GM21528 (cell line): ENCODE results near the gene GULP1.
"Not testable (repeated sequence)": the region's sequence is repeated elsewhere in the genome, so short reads cannot be mapped to it uniquely, and the experiment has no call there.

Source experiments
- ATAC-seq: cut with Tn5 transposase; IDR thresholded peaks from one replicate; pipeline ENCODE4 v1.9.1; 2021; ENCODE audit warnings: mild to moderate bottlenecking, moderate library complexity; ENCODE audit not compliant: unreplicated experiment, low FRiP score

GULP1 gene

GRCh38 chr2:188582211-188582610 lies 290.5 kb downstream of the GULP1 start:
- ATAC-seq = no peak

- ATAC-seq = no peak
Measured at GRCh38 chr2:188588235-188588634, 296.6 kb downstream of the GULP1 start.

GRCh38 chr2:188596054-188596453 lies 304.4 kb downstream of the GULP1 start:
- no peak for ATAC-seq

DNA sequence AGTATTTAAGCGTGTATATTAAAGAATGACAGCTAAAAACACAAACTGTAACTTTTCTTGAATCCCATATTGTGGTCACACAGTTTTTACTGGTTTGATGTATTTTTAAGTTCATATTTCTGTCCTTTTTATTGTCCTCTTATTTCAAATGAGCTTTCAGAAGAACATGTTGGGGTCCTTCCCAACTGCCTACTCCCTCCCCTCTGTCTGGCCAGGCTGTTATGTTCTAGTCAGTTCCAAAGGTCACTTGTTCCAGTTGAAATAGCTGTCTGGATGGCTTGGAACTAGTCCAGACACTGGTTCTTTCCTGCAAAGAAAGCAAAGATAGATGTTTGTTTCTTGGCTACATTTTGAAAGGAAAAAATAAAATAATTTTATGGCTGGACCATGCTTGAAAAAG lies 306.9 kb downstream of the GULP1 start:
- no peak for ATAC-seq

DNA sequence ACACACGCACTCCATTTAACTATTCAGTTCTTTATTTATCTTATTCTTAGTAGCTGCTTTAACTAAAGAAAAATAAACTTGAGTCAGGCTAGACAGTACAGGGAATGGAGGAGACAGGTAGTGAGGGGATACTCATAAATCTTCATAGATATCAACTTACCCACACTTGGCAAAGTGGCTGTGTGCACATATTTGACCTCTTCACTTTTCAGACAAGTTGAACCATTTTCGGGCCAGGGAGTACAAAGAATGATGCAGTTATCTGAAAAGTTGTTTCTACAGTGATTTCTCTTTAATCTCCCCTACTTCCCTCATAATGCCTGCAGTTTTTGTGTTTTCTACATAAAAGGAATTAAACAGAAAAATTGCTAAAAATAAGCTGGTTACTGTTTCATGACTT lies 307.5 kb downstream of the GULP1 start:
- no peak for ATAC-seq

GRCh38 chr2:188600536-188601210 lies 309.0 kb downstream of the GULP1 start:
- ATAC-seq = no peak

DNA sequence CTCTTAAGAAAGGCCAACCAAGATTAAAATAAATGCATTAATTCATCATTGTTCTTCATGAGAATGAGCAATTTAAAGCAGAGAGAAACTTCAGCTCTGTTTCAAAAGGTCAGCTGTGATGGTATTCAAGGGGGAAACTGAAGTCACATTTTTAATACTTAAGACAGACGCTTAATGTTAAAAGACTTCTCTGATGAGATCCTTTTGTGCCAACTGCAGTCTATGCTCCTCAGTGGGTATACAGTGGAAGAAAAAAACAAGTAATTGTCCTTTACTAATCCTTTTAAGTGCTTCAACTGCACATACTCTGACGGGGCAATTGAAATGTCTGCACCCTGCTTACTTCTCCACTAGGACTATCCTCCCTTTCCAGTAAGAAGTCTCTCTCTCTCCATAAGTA lies 309.7 kb downstream of the GULP1 start:
- no peak for ATAC-seq

GRCh38 chr2:188601927-188602326 lies 310.3 kb downstream of the GULP1 start:
- ATAC-seq = no peak

- ATAC-seq = no peak
Measured at GRCh38 chr2:188604579-188604978, 312.9 kb downstream of the GULP1 start.

- ATAC-seq = not testable (repeated sequence)
Measured at GRCh38 chr2:188605609-188606584, 314.2 kb downstream of the GULP1 start.

DNA sequence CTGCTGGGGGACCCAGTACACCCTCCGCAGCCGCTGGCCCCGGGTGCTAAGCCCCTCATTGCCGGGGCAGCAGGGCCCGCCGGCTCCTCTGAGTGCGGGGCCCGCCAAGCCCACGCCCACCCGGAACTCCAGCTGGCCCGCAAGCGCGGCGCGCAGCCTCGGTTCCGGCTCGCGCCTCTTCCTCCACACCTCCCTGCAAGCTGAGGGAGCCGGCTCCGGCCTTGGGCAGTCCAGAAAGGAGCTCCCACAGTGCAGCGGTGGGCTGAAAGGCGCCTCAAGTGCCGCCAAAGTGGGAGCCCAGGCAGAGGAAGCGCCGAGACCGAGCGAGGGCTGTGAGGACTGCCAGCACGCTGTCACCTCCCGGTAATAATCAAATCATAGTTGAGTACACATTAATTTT lies 314.9 kb downstream of the GULP1 start:
- ATAC-seq = not testable (repeated sequence)

DNA sequence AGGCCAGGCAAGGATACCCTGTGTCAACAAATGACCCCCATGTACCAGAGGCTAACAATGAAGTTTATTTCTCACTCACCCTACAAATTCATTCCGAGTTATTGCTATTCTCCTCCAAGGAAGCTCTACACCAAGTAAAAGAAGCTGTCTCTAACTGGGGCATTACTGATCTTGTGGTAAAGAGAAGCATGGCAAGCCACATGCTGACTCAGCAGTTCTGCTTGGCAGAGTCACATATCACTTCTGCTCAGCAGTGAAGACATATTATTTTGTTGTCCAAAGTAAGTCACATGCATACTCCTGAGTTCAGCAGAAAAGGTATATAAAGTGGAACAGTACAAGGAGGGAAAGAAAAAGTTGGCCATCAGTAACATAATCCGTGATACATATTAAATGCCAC lies 315.8 kb downstream of the GULP1 start:
- no peak for ATAC-seq

GRCh38 chr2:188609321-188610049 lies 317.8 kb downstream of the GULP1 start:
- ATAC-seq = no peak

DNA sequence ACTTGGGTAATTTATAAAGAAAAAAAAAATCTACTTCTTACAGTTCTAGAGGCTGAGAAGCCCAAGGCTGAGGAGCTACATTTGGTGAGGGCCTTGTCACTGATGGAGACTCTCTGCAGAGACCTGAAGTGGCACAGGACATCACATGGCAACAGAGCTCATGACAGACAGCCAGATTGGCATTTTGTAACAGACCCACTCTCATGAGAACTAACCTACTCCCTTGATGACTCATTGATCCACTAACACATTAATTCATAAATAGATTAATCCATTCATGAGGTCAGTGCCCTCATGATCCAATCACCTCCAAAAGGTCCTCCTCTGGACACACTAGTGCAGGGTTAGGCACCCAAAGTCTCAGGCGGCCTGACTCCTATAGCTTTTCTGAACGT lies 318.4 kb downstream of the GULP1 start:
- ATAC-seq = no peak

- ATAC-seq = no peak
Measured at GRCh38 chr2:188610827-188611226, 319.2 kb downstream of the GULP1 start.

DNA sequence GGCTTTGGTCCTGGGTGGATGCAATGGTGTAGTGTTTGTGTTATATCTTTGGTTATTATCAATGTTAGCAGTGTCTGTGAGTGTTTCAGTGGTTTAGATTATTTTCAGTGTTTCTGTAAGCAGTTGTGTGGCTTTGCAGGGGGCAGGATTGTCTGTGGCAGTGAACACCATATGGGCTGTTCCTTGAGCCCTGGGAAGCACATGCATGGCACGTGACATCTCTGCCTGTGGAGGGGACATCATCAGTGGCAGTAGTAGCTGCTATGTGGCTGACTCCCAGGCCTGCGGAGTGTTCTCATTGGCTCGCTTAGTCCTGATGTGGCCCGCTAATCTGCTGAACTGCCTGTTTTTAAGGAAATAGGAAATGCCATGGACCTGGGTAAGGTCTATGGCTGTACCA lies 327.5 kb downstream of the GULP1 start:
- ATAC-seq = no peak

DNA sequence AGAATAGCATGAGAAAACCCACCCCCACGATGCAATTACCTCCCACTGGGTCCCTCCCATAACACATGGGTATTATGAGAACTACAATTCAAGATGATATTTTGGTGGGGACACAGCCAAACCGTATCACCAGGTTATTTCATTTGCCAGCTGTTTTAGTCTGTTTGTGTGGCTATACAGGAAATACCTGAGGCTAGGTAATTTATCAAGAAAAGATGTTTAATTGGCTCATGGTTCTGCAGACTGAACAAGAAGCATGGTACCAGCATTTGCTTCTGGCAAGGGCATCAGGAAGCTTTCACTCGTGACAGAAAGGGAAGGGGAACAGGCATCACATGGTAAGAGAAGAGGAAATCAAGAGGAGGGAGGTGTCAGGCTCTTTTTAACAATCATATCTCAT lies 329.2 kb downstream of the GULP1 start:
- ATAC-seq = no peak

DNA sequence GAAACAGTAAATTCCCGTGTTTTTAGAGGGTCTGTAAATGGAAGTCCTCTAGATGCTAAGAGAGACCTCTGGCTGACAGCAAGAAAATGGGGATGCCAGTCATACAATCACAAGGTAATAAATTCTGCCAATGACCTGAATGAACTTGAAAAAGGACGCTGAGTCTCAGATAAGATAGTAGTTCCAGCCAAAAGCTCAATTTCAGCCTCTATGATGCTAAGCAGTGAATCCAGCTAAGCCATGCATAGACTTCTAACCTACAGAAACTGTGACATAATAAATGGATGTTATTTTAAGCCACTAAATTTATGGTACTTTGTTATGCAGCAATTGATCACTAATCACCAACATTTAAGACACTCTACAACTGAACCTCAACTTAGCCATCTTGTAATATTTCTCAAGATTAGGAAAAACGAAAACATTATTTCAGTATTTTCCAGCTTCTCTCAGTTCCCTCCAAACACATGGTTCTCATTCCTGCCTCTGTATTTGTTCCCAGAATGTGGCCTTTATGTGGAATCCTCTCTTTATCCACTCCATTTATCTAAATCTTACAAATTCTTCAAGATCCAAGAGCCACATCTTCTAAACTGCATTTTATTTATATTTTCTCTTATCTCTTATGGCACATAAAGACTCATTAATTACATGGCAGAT lies 331.1 kb downstream of the GULP1 start:
- ATAC-seq = no peak

GRCh38 chr2:188623995-188624643 lies 332.4 kb downstream of the GULP1 start:
- no peak for ATAC-seq

DNA sequence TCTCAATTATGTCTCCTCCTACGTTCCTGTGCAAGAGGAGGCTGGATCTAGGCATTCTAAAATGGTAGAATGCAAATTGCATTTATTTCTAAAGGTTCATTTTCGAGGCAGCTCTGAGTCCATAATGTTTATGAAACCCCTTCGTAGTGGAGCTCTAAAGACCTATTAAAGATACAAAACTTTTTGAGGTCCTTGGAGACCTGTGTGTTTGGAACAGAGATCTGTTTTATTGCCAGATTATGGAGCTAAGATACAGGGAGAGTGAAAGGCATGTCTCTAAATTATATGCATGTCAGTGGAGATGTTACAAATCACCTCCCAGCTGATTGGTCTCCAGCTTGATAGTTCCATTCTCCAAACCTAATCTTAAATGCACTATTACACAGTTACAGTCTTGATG lies 335.8 kb downstream of the GULP1 start:
- ATAC-seq = no peak
